ENCODE results near the gene PCSK6.

DNA sequence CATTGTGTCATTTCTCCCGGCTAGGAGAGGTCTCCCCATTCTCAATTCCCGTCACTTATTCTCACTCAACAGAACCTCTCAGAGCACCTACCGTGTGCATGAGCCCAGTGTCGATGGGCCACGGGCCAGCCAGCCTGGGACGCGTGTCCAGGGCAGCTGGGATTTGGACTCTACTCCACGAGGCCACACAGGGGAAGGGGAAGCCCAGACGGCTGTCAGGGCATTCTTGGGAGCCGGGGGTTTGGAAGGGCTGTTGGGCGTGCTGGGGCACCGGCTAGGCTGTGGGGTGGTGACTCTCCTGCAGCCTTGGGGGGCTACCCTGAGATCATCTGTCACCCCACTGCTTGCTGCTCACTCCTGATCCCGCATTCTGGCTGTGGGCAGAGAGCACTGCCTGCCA, 41.7 kb upstream of the PCSK6 start:
- no peak for TF ChIP-seq POLR2A (IDR thresholded peaks at IDR 0.05)
- TF ChIP-seq, protein P1, sequence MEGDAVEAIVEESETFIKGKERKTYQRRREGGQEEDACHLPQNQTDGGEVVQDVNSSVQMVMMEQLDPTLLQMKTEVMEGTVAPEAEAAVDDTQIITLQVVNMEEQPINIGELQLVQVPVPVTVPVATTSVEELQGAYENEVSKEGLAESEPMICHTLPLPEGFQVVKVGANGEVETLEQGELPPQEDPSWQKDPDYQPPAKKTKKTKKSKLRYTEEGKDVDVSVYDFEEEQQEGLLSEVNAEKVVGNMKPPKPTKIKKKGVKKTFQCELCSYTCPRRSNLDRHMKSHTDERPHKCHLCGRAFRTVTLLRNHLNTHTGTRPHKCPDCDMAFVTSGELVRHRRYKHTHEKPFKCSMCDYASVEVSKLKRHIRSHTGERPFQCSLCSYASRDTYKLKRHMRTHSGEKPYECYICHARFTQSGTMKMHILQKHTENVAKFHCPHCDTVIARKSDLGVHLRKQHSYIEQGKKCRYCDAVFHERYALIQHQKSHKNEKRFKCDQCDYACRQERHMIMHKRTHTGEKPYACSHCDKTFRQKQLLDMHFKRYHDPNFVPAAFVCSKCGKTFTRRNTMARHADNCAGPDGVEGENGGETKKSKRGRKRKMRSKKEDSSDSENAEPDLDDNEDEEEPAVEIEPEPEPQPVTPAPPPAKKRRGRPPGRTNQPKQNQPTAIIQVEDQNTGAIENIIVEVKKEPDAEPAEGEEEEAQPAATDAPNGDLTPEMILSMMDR (IDR thresholded peaks at IDR 0.05) = no peak
